Measurements from ENCODE around the gene DUSP14.

GRCh38 chr17:37523715-37524219 is 34.1 kb downstream of the DUSP14 start:
- TF ChIP-seq EZH2 (IDR thresholded peaks at IDR 0.05; ENCODE audit: borderline replicate concordance, low read length) = no peak
- TF ChIP-seq CTCF (conservative IDR thresholded peaks at IDR 0.05 in 1 of 2, IDR thresholded peaks at IDR 0.05 in 1 of 2; ENCODE audit: extremely low read depth in 1 of 2, insufficient read depth in 1 of 2, low read depth in 1 of 2, low read length in 2 of 2) = no peak
